ENCODE data around the gene TRIM65. TPM values are rescaled to one million over a fixed set of nuclear protein-coding genes. Genes with fewer than 3 reads are reported as not detected.

Gene TRIM65
- total and polyA plus RNA-seq, 2 experiments from 2014 or later, result 13.8 to 54.0 TPM

- Histone ChIP-seq H3K4me1 (ENCODE audit: insufficient read depth) (no peaks in the 10 kb centered on the region), H3K27ac (ENCODE audit: low read depth) (no peak overlapping the region), H2AFZ (no peak overlapping the region), H3K9me2 (ENCODE audit: insufficient read depth) (no peaks in the 10 kb centered on the region), H3K79me2 (replicated peaks; ENCODE audit: insufficient read depth) (no peaks in the 10 kb centered on the region), H4K20me1 (replicated peaks; ENCODE audit: insufficient read depth) (no peaks in the 10 kb centered on the region), H3K4me2 (no peak overlapping the region), H3F3A (replicated peaks; ENCODE audit: low read depth) (no peaks in the 10 kb centered on the region), H3K36me3 (ENCODE audit: insufficient read depth) (no peaks in the 10 kb centered on the region), H3K4me3 (no peak overlapping the region), H3K27me3 (ENCODE audit: insufficient read depth) (no peaks in the 10 kb centered on the region)
- DNase-seq (ENCODE audit: low spot score), result no peak
- H3K9me3 Mint-ChIP-seq, result no peaks in the 10 kb centered on the region
- H3K27me3 Mint-ChIP-seq (ENCODE audit: insufficient read depth, low read depth, poor library complexity), result peaks cover 8% of the 10 kb centered on the region
- H3K36me3 Mint-ChIP-seq (ENCODE audit: low read depth), result peaks cover 3% of the 10 kb centered on the region; the same call in 2 of the 3 replicates
- H3K4me1 Mint-ChIP-seq, result no peaks in the 10 kb centered on the region
- no peak for ATAC-seq
- no peak overlapping the region for H3K27ac Mint-ChIP-seq
- TF ChIP-seq CTCF (conservative IDR thresholded peaks at IDR 0.05; ENCODE audit: low read depth in 2 of 2) (no peak), EZH2 (IDR thresholded peaks at IDR 0.05; ENCODE audit: low read depth, unreplicated experiment) (no peak), ZNF331 (CRISPR knock-in tag; IDR thresholded peaks at IDR 0.05; ENCODE audit: low read depth) (no peak)
- TF ChIP-seq, protein P1, sequence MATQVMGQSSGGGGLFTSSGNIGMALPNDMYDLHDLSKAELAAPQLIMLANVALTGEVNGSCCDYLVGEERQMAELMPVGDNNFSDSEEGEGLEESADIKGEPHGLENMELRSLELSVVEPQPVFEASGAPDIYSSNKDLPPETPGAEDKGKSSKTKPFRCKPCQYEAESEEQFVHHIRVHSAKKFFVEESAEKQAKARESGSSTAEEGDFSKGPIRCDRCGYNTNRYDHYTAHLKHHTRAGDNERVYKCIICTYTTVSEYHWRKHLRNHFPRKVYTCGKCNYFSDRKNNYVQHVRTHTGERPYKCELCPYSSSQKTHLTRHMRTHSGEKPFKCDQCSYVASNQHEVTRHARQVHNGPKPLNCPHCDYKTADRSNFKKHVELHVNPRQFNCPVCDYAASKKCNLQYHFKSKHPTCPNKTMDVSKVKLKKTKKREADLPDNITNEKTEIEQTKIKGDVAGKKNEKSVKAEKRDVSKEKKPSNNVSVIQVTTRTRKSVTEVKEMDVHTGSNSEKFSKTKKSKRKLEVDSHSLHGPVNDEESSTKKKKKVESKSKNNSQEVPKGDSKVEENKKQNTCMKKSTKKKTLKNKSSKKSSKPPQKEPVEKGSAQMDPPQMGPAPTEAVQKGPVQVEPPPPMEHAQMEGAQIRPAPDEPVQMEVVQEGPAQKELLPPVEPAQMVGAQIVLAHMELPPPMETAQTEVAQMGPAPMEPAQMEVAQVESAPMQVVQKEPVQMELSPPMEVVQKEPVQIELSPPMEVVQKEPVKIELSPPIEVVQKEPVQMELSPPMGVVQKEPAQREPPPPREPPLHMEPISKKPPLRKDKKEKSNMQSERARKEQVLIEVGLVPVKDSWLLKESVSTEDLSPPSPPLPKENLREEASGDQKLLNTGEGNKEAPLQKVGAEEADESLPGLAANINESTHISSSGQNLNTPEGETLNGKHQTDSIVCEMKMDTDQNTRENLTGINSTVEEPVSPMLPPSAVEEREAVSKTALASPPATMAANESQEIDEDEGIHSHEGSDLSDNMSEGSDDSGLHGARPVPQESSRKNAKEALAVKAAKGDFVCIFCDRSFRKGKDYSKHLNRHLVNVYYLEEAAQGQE (IDR thresholded peaks at IDR 0.05; ENCODE audit: unreplicated experiment), result no peak
- H3K4me3 Mint-ChIP-seq, result no peak overlapping the region
Observed at GRCh38 chr17:75926456-75926855, 29.7 kb upstream of the TRIM65 start.

GRCh38 chr17:75925912-75926311 lies 29.2 kb upstream of the TRIM65 start:
- no peaks in the 10 kb centered on the region for H3K79me2 ChIP-seq (replicated peaks; ENCODE audit: insufficient read depth)
- no peaks in the 10 kb centered on the region for H3K36me3 ChIP-seq (ENCODE audit: insufficient read depth)
- no peak overlapping the region for H2AFZ ChIP-seq
- no peaks in the 10 kb centered on the region for H3K4me1 Mint-ChIP-seq
- H3F3A ChIP-seq (replicated peaks; ENCODE audit: low read depth), result no peaks in the 10 kb centered on the region
- no peaks in the 10 kb centered on the region for H3K9me2 ChIP-seq (ENCODE audit: insufficient read depth)
- no peak overlapping the region for H3K4me2 ChIP-seq
- no peak for ATAC-seq
- H3K36me3 Mint-ChIP-seq (ENCODE audit: low read depth), result peaks cover 3% of the 10 kb centered on the region; the same call in 2 of the 3 replicates
- no peaks in the 10 kb centered on the region for H3K4me1 ChIP-seq (ENCODE audit: insufficient read depth)
- DNase-seq (ENCODE audit: low spot score), result no peak
- H3K4me3 ChIP-seq, result no peak overlapping the region
- no peaks in the 10 kb centered on the region for H3K9me3 Mint-ChIP-seq
- TF ChIP-seq EZH2 (IDR thresholded peaks at IDR 0.05; ENCODE audit: low read depth, unreplicated experiment) (no peak), CTCF (conservative IDR thresholded peaks at IDR 0.05; ENCODE audit: low read depth in 2 of 2) (no peak)
- TF ChIP-seq, protein P2, sequence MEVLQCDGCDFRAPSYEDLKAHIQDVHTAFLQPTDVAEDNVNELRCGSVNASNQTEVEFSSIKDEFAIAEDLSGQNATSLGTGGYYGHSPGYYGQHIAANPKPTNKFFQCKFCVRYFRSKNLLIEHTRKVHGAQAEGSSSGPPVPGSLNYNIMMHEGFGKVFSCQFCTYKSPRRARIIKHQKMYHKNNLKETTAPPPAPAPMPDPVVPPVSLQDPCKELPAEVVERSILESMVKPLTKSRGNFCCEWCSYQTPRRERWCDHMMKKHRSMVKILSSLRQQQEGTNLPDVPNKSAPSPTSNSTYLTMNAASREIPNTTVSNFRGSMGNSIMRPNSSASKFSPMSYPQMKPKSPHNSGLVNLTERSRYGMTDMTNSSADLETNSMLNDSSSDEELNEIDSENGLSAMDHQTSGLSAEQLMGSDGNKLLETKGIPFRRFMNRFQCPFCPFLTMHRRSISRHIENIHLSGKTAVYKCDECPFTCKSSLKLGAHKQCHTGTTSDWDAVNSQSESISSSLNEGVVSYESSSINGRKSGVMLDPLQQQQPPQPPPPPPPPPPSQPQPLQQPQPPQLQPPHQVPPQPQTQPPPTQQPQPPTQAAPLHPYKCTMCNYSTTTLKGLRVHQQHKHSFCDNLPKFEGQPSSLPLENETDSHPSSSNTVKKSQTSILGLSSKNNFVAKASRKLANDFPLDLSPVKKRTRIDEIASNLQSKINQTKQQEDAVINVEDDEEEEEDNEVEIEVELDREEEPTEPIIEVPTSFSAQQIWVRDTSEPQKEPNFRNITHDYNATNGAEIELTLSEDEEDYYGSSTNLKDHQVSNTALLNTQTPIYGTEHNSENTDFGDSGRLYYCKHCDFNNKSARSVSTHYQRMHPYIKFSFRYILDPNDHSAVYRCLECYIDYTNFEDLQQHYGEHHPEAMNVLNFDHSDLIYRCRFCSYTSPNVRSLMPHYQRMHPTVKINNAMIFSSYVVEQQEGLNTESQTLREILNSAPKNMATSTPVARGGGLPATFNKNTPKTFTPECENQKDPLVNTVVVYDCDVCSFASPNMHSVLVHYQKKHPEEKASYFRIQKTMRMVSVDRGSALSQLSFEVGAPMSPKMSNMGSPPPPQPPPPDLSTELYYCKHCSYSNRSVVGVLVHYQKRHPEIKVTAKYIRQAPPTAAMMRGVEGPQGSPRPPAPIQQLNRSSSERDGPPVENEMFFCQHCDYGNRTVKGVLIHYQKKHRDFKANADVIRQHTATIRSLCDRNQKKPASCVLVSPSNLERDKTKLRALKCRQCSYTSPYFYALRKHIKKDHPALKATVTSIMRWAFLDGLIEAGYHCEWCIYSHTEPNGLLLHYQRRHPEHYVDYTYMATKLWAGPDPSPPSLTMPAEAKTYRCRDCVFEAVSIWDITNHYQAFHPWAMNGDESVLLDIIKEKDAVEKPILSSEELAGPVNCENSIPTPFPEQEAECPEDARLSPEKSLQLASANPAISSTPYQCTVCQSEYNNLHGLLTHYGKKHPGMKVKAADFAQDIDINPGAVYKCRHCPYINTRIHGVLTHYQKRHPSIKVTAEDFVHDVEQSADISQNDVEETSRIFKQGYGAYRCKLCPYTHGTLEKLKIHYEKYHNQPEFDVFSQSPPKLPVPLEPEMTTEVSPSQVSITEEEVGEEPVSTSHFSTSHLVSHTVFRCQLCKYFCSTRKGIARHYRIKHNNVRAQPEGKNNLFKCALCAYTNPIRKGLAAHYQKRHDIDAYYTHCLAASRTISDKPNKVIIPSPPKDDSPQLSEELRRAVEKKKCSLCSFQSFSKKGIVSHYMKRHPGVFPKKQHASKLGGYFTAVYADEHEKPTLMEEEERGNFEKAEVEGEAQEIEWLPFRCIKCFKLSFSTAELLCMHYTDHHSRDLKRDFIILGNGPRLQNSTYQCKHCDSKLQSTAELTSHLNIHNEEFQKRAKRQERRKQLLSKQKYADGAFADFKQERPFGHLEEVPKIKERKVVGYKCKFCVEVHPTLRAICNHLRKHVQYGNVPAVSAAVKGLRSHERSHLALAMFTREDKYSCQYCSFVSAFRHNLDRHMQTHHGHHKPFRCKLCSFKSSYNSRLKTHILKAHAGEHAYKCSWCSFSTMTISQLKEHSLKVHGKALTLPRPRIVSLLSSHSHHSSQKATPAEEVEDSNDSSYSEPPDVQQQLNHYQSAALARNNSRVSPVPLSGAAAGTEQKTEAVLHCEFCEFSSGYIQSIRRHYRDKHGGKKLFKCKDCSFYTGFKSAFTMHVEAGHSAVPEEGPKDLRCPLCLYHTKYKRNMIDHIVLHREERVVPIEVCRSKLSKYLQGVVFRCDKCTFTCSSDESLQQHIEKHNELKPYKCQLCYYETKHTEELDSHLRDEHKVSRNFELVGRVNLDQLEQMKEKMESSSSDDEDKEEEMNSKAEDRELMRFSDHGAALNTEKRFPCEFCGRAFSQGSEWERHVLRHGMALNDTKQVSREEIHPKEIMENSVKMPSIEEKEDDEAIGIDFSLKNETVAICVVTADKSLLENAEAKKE (CRISPR knock-in tag; IDR thresholded peaks at IDR 0.05), result no peak
- H3K27ac ChIP-seq (ENCODE audit: low read depth), result no peak overlapping the region
- H3K27me3 Mint-ChIP-seq (ENCODE audit: insufficient read depth, low read depth, poor library complexity), result peaks cover 8% of the 10 kb centered on the region
- no peak overlapping the region for H3K27ac Mint-ChIP-seq
- H3K4me3 Mint-ChIP-seq, result no peak overlapping the region
- no peaks in the 10 kb centered on the region for H4K20me1 ChIP-seq (replicated peaks; ENCODE audit: insufficient read depth)
- H3K27me3 ChIP-seq (ENCODE audit: insufficient read depth), result no peaks in the 10 kb centered on the region
